ENCODE results near the gene LMNA. TPM values are rescaled to one million over a fixed set of nuclear protein-coding genes. Genes with fewer than 3 reads are reported as not detected.

The LMNA gene
- polyA plus RNA-seq, 3 donors = 16.5 to 45.5 (median 24.7) TPM

GRCh38 chr1:156100205-156100995 is 14.1 kb upstream of the LMNA start:
- no peaks in the 10 kb centered on the region for H3K36me3 ChIP-seq (replicated peaks in 1 of 2; ENCODE audit: control insufficient read depth in 1 of 2, insufficient read depth in 2 of 2, low read length in 2 of 2)
- no peaks in the 10 kb centered on the region for H3K79me2 ChIP-seq (ENCODE audit: insufficient read depth, low read length)
- no peak overlapping the region for H3K9ac ChIP-seq (ENCODE audit: insufficient read depth, low read length, poor library complexity, severe bottlenecking)
- peaks cover 33 to 47% of the 10 kb centered on the region in 2 donors for H3K4me1 ChIP-seq (ENCODE audit: control insufficient read depth in 1 of 2, insufficient read depth in 2 of 2, low read length in 2 of 2)
- no peak overlapping the region for H2AFZ ChIP-seq (ENCODE audit: insufficient read depth, low read depth, low read length, poor library complexity, severe bottlenecking)
- H3K4me1 Mint-ChIP-seq = peaks cover 51% of the 10 kb centered on the region
- peaks cover 15 to 25% of the 10 kb centered on the region in 2 donors for H3K36me3 Mint-ChIP-seq
- H4K20me1 ChIP-seq (ENCODE audit: insufficient read depth, low read length) = no peaks in the 10 kb centered on the region
- H3K27me3 Mint-ChIP-seq (ENCODE audit: low read depth in 3 of 3) = peaks cover 94 to 100% (median 96%) of the 10 kb centered on the region in 3 donors
- no peak overlapping the region for H3K4me2 ChIP-seq (replicated peaks; ENCODE audit: extremely low read depth, low read length, poor library complexity, severe bottlenecking)
- peak overlapping the region in 1 of 2 donors; percentile 76 for H3K4me3 Mint-ChIP-seq
- H3K9me3 Mint-ChIP-seq = peaks cover 0 to 20% (median 6%) of the 10 kb centered on the region in 7 donors
- WGBS (ENCODE audit: insufficient coverage) = 100% methylated on average over 1 of the region's 4 CpGs
- DNase-seq = no peak
- TF ChIP-seq, protein P1, sequence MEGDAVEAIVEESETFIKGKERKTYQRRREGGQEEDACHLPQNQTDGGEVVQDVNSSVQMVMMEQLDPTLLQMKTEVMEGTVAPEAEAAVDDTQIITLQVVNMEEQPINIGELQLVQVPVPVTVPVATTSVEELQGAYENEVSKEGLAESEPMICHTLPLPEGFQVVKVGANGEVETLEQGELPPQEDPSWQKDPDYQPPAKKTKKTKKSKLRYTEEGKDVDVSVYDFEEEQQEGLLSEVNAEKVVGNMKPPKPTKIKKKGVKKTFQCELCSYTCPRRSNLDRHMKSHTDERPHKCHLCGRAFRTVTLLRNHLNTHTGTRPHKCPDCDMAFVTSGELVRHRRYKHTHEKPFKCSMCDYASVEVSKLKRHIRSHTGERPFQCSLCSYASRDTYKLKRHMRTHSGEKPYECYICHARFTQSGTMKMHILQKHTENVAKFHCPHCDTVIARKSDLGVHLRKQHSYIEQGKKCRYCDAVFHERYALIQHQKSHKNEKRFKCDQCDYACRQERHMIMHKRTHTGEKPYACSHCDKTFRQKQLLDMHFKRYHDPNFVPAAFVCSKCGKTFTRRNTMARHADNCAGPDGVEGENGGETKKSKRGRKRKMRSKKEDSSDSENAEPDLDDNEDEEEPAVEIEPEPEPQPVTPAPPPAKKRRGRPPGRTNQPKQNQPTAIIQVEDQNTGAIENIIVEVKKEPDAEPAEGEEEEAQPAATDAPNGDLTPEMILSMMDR (IDR thresholded peaks at IDR 0.05) = no peak
- no peak overlapping the region for H3K27ac ChIP-seq (ENCODE audit: low read depth in 1 of 2, low read length in 2 of 2)
- peak overlapping the region in 1 of 7 donors; percentile 12 for H3K27ac Mint-ChIP-seq
- no peak overlapping the region for H3K4me3 ChIP-seq (replicated peaks in 1 of 3; ENCODE audit: low read depth in 2 of 3, low read length in 3 of 3)
- peaks cover 62 to 100% of the 10 kb centered on the region in 2 donors for H3K27me3 ChIP-seq (ENCODE audit: control insufficient read depth in 2 of 2, insufficient read depth in 2 of 2, low read length in 2 of 2)
- H3K9me3 ChIP-seq (replicated peaks in 1 of 2; ENCODE audit: control insufficient read depth in 1 of 2, insufficient read depth in 1 of 2, low read length in 2 of 2) = peaks cover 0 to 4% of the 10 kb centered on the region in 2 donors
- intact Hi-C loops (cut with micrococcal nuclease) = no loop called here

GRCh38 chr1:156101880-156102279 is 12.6 kb upstream of the LMNA start:
- peaks cover 35 to 45% of the 10 kb centered on the region in 2 donors for H3K4me1 ChIP-seq (ENCODE audit: control insufficient read depth in 1 of 2, insufficient read depth in 2 of 2, low read length in 2 of 2)
- peaks cover 22 to 26% of the 10 kb centered on the region in 2 donors for H3K36me3 Mint-ChIP-seq
- H3K79me2 ChIP-seq (ENCODE audit: insufficient read depth, low read length) = no peaks in the 10 kb centered on the region
- no peaks in the 10 kb centered on the region for H4K20me1 ChIP-seq (ENCODE audit: insufficient read depth, low read length)
- H2AFZ ChIP-seq (ENCODE audit: insufficient read depth, low read depth, low read length, poor library complexity, severe bottlenecking) = no peak overlapping the region
- WGBS (ENCODE audit: insufficient coverage) = 94% methylated on average over 2 of the region's 6 CpGs
- peaks cover 50% of the 10 kb centered on the region for H3K4me1 Mint-ChIP-seq
- H3K36me3 ChIP-seq (replicated peaks in 1 of 2; ENCODE audit: control insufficient read depth in 1 of 2, insufficient read depth in 2 of 2, low read length in 2 of 2) = no peaks in the 10 kb centered on the region
- TF ChIP-seq, protein P1 (IDR thresholded peaks at IDR 0.05) = no peak
- peaks cover 0 to 23% (median 15%) of the 10 kb centered on the region in 7 donors for H3K9me3 Mint-ChIP-seq
- H3K4me3 Mint-ChIP-seq = peak overlapping the region in 1 of 2 donors; percentile 76
- H3K4me3 ChIP-seq (replicated peaks in 1 of 3; ENCODE audit: low read depth in 2 of 3, low read length in 3 of 3) = no peak overlapping the region
- H3K4me2 ChIP-seq (replicated peaks; ENCODE audit: extremely low read depth, low read length, poor library complexity, severe bottlenecking) = no peak overlapping the region
- peak overlapping the region in 3 of 7 donors; percentile 1 to 80 (median 68) for H3K27ac Mint-ChIP-seq
- no peak for DNase-seq
- H3K27me3 Mint-ChIP-seq (ENCODE audit: low read depth in 3 of 3) = peaks cover 95 to 100% (median 97%) of the 10 kb centered on the region in 3 donors
- peaks cover 0 to 4% of the 10 kb centered on the region in 2 donors for H3K9me3 ChIP-seq (replicated peaks in 1 of 2; ENCODE audit: control insufficient read depth in 1 of 2, insufficient read depth in 1 of 2, low read length in 2 of 2)
- H3K27ac ChIP-seq (ENCODE audit: low read depth in 1 of 2, low read length in 2 of 2) = no peak overlapping the region
- H3K9ac ChIP-seq (ENCODE audit: insufficient read depth, low read length, poor library complexity, severe bottlenecking) = no peak overlapping the region
- intact Hi-C loops (cut with micrococcal nuclease) = no loop called here
- peaks cover 63 to 100% of the 10 kb centered on the region in 2 donors for H3K27me3 ChIP-seq (ENCODE audit: control insufficient read depth in 2 of 2, insufficient read depth in 2 of 2, low read length in 2 of 2)

Measured in CD14-positive monocyte (primary cell).